GM19023 (cell line): ENCODE data around the gene FAM151A.

Source experiments
- ATAC-seq: cut with Tn5 transposase; IDR thresholded peaks from one replicate; pipeline ENCODE4 v1.9.1; 2021; ENCODE audit warnings: mild to moderate bottlenecking, moderate library complexity; ENCODE audit not compliant: unreplicated experiment

The FAM151A gene

GRCh38 chr1:54623216-54624007 is at the start of gene FAM151A:
Gene FAM151A (minus strand): TSS chr1:54623525. CDS start chr1:54623395, 130 bp downstream.
- no peak for ATAC-seq

DNA sequence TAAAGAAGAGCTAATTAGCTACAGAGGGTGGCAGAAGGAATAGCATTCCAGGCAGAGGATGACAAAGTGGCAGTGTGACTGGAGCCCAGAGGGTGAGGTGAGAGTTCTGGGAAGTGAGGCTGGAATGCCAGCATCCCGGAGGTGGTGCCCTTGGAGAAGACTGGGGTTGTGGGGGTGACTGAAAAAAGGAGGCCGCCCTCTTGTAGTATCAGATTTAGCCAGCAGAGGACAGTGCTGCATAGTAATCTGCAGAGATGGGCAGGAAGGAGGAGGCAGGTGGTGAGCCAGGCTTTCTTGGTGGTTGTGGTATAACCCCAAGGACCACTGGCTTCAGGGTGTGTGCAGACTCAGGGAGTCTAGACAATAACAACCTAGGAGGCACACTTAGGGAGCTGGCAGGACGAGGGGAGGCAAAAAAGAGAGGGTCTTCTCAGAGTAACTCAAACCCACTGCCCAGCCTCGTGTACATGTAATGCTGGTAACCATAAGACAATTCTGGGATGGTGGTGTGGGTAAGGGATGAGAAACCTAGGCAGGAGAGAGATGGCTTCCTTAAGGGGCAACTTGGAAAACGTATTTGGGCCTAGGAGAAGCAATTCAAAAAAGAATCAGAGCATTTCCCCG is 48.8 kb upstream of the FAM151A start:
- ATAC-seq = peak; percentile 66

GRCh38 chr1:54668567-54668966 is 45.2 kb upstream of the FAM151A start:
- no peak for ATAC-seq

DNA sequence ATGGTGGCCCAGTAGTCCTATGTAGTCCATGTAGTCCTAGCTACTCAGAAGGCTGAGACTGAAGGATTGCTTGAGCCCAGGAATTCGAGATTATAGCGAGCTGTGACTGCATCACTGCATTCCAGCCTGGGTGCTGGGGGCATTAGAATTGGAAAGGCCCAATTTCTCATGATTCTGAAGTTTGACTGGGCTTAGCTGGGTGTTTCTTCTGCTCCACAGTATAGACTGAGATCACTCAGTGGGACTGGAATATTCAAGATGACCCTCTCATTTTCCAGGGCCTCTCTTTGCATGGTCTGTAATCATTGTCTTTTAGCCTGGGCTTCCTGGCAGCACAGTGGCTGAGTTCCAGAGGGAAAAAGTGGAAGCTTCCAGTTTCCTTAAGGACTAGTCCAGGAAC is 44.5 kb upstream of the FAM151A start:
- no peak for ATAC-seq

DNA sequence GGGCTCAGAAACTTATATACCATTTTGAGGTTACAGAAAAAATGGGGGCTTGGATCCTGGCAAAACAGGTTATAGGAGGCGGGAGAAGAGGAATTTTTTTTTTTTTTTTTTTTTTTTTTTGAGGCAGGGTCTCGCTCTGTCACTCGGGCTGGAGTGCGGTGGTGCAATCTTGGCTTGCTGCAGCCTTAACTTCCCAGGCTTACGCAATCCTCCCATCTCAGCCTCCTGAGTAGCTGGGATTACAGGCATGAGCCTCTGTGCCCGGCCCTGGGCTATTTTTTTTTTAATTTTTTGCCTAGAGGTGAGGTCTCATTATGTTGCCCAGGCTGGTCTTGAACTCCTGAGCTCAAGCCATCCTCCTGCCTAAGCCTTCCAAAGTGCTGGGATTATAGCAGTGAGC is 43.0 kb upstream of the FAM151A start:
- ATAC-seq = no peak

- ATAC-seq = no peak
Measured at GRCh38 chr1:54665852-54666251, 42.5 kb upstream of the FAM151A start.

DNA sequence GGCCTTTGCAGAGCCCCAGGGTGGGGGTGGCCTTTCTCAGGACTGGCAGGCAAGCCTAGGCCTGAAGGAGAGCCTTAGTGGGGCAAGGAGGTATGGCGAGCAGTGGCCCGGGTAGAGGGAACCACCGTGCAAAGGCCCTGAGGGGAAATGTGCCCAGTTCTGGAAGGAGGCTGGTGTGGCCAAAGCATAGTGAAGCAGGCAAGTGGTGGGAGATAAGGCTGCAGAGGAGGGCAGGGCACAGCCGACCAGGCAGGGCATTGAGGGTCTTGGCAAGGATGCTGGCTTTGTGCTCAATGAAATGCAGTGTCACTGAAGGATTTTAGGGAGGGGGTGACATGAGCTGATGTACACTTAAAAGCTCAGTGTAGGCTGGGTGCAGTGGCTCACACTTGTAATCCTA is 41.0 kb upstream of the FAM151A start:
- ATAC-seq = no peak

DNA sequence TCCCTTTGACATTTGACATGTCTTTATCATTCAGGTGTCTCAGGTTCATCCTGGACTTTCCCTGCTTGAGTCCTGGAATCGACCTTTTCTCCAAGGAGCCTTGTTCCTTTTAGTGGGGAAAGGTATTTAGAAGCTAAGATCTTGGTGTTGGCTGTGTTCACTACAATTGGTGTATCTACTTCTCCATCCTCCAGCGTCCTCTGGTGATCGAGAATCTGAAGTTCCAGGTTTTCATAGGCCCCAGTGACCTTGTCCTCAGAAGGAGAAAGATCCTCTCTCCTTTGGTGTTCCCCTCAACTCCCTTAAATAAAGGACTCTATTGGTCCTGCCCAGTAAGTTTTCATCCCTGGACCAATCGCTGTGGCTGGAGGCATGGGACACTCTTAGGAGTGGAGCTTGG is 40.4 kb upstream of the FAM151A start:
- ATAC-seq = no peak

DNA sequence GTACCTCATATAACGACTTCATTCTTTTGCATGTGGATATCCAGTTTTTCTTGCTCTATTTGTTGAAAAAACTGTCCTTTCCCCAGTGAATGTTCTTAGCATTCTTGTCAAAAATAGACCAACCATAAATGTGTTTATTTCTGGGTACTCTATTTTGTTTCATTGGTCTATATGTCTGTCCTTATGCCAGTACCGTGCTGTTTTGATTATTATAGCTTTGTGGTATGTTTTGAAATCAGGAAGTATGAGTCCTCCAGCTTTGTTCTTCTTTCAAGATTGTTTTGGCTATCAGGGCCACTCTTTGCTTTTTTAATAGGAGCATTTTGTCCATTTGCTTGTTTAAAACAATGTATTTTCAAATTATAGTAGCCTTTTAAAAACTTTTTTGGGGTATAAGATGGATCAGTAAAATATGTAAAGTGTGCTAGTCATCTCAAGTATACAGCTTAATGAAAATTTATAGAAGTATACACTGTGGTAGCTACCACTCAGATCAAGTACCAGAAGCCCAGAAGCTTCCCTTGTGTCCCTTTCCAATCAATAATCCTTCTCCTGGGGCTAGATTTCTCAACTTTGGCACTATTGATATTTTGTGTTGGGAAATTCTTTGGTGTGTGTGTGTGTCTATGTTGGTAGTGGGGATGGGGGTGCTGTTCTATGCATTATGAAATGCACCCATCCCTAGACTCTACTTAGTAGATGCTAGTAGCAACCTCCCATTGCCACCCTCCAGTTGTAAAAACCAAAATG is 35.0 kb upstream of the FAM151A start:
- ATAC-seq = no peak

DNA sequence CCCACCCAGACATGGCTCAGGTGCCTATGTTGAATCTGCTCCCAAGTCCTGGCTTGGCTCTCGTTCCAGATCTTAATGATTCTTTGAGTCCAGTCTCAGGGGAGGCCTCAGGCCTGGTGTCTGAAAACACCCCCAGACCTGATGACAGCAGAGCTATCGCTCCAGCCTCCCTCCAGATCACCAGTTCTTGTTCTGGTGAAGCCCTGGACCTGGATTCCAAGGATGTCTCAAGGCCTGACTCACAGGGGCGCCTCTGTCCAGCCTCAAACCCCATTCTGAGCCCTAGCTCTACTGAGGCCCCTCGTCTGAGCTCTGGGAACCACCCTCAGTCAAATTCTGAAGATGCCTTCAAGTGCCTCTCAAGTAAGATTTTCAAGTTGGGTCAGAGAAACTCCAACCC is 29.7 kb upstream of the FAM151A start:
- ATAC-seq = no peak

- ATAC-seq = no peak
Measured at GRCh38 chr1:54652168-54652567, 28.8 kb upstream of the FAM151A start.

- no peak for ATAC-seq
Measured at GRCh38 chr1:54651608-54652007, 28.3 kb upstream of the FAM151A start.

- no peak for ATAC-seq
Measured at GRCh38 chr1:54650417-54650816, 27.1 kb upstream of the FAM151A start.

DNA sequence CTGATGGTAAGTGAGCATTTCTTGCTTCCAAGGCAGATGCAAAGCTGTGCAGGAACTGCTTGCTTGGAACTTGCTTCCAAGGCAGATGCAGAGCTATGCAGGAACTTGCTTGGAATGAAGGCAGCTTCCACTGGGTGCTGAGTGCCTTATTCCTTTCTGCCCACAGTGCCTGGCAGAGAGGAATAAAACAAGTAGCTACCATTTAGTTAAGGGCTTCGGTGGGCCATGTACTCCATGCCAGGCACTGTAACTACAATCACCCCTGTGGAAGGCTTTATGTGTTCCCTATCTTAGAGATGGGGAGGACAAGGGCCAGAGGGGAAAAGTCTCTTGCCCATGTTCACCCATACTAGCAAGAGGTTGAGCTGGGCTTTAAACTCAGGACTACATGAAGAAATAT is 26.6 kb upstream of the FAM151A start:
- no peak for ATAC-seq

GRCh38 chr1:54649130-54649898 is 26.0 kb upstream of the FAM151A start:
- ATAC-seq = no peak

- no peak for ATAC-seq
Measured at GRCh38 chr1:54645806-54646676, 22.7 kb upstream of the FAM151A start.

DNA sequence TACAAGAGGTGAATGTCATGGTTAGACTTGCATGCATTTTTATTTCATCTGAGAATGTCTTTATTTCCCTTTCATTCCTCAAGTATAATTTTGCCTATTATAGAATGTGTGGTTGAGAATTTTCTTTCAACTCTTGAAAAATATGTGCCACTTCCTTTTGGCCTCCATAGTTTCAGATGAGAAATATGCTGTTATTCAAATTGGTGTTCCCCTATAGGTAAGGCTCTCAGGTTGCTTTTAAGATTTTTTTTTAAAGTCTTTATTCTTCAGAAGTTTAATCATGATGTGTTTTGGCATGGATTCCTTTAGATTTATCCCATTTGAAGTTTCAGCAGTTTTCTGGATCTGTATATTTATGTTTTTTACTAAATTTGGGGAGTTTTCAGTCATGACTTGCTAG is 20.4 kb upstream of the FAM151A start:
- ATAC-seq = no peak

DNA sequence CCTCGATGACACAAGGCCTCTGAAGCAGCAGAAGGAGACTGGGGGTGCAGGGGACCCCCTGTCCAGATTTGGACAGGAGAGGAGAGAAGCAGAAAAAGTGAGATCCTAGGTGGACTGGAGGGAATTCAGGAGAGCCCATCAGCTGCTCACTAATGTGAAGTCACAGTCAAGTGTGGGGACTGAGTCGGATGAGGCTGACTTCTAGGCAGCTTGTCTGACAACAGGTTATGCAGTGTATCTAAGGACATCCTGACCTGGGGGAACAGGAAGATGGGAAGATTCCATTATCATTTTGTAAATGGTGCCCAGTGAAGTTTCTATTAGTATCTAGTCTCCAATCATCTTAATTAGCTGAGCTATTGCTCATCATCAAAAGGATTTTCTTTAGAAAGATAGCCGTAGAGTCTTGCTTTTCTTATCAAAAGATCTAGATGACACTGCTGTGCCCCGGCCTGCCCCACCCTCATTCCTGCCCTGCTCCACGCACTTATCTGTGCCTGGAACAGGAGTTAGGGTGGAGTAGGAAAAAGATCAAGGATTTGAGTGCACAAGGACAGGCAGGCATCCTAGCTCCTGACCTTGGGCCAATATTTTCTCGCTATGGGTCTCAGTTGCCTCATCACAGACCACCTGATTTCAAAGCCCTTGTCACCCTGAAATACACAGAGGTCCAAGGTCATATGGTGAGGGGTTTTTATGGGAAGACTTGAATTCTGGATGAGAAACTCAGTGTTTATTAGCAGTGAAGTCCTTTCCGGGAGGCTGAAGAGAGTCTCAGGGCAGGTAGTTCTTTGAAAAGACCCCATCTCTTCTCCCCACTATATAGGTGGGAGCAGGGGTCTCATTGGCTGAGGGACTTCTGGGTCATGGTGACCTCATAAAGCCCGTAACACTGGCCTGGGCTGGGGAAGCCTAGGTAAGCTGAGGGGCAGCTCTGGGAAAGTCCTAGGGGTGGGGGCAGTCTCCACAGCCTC is 17.8 kb upstream of the FAM151A start, which contains the start of gene MROH7:
TSS of gene MROH7 (plus strand) at position 924 of the 974 bp plus-strand sequence. CDS start 11,141 bp downstream, outside the sequence.
- no peak for ATAC-seq

DNA sequence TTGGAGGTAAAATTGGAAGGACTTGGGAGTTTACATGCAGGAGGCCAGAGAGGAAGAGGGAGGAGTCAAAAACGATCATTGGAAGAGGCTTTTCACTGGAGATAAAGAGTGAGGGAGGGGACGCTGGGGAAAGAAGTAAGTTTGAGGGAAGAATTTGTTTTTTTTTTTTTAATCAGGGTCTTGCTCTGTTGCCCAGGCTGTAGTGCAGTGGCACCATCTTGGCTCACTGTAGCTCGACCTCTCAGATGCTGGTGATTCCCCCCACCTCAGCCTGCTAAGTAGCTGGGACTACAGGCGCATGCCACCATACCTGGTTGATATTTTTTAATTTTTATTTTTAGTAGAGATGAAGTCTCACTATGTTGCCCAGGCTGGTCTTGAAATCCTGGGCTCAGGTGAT is 17.0 kb upstream of the FAM151A start:
- no peak for ATAC-seq
